BJ (cell line): ENCODE data around the gene TMEM169. TPM values are rescaled to one million over a fixed set of nuclear protein-coding genes. Genes with fewer than 3 reads are reported as not detected.

Experiments
- CTCF ChIA-PET: fragments of 350-600 bp; formaldehyde crosslinking; extraction: SDS; loops from one replicate; lab custom pipeline; 2021; ENCODE audit warnings: antibody characterized with exemption, inconsistent platforms; lab: Yijun Ruan, JAX
- POLR2A ChIA-PET: fragments of 300-600 bp; sonication (Branson Sonifier 250); formaldehyde crosslinking; extraction: SDS; loops from one replicate; lab custom pipeline; 2021; ENCODE audit warnings: antibody characterized with exemption; lab: Charles Lee
- DNase-seq: peaks from one replicate; pipeline ENCODE4 v3.0.0-alpha.2; 2011; ENCODE audit warnings: low read depth
- H3K27me3 ChIP-seq: 2 replicates; pipeline ENCODE4 v1.6.0; 2011; ENCODE audit warnings: low read length; ENCODE audit not compliant: control insufficient read depth, insufficient read depth
- H3K36me3 ChIP-seq: 2 replicates; pipeline ENCODE4 v1.5.1; 2011; ENCODE audit warnings: low read length; ENCODE audit not compliant: control insufficient read depth, insufficient read depth
- H3K4me3 ChIP-seq: 2 replicates; pipeline ENCODE4 v1.5.1; 2011; ENCODE audit warnings: low read depth, mild to moderate bottlenecking, control low read depth, low read length
- polyA plus RNA-seq: library from polyadenylated mRNA; depleted of rRNA; stranded (reverse); fragments of >200 nt; gene quantifications from 2 replicates; pipeline ENCODE4 v1.2.3, GENCODE V29; 2011; rRNA removed
- TF ChIP-seq, protein P1 (sequence below): IDR thresholded peaks from 2 replicates; pipeline ENCODE4 v1.5.1; 2011; ENCODE audit warnings: low read depth, mild to moderate bottlenecking, control low read depth, inconsistent platforms, low read length, moderate library complexity; ENCODE audit not compliant: insufficient read depth

TMEM169 gene
- polyA plus RNA-seq, 1 experiment = 0.10 TPM

DNA sequence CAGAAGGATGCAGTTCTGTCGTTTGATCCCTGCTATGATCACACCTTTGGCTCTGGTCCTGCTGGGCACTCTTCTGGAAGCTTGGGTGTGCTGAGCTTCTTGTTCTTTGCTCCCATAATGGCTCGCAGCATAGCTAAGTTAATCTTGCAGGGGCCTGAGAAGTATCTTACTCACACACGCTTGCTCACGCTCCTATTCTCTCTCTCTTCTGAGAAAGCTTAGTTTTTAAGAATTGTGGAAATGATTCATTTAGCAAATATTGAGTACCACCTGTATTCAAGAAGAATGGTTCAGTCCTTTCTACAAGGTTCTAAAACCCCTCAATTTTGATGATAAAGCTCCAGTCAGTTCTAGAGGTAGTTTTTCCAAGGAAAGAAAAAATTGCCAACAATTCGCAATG, 68.0 kb downstream of the TMEM169 start:
- POLR2A ChIA-PET = interaction anchor here (0.6 kb wide), 1 partner anchor 9 kb away, joined by 3 read pairs; no protein-coding TSS in a partner anchor
- Histone ChIP-seq H3K27me3 (no peaks in the 10 kb centered on the region), H3K4me3 (no peak overlapping the region), H3K36me3 (peaks cover 12% of the 10 kb centered on the region)
- TF ChIP-seq, protein P1, sequence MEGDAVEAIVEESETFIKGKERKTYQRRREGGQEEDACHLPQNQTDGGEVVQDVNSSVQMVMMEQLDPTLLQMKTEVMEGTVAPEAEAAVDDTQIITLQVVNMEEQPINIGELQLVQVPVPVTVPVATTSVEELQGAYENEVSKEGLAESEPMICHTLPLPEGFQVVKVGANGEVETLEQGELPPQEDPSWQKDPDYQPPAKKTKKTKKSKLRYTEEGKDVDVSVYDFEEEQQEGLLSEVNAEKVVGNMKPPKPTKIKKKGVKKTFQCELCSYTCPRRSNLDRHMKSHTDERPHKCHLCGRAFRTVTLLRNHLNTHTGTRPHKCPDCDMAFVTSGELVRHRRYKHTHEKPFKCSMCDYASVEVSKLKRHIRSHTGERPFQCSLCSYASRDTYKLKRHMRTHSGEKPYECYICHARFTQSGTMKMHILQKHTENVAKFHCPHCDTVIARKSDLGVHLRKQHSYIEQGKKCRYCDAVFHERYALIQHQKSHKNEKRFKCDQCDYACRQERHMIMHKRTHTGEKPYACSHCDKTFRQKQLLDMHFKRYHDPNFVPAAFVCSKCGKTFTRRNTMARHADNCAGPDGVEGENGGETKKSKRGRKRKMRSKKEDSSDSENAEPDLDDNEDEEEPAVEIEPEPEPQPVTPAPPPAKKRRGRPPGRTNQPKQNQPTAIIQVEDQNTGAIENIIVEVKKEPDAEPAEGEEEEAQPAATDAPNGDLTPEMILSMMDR = no peak
- DNase-seq = no peak
- CTCF ChIA-PET = interaction anchor here (1.0 kb wide), 1 partner anchor 27 kb away, joined by 3 read pairs; no protein-coding TSS in a partner anchor

DNA sequence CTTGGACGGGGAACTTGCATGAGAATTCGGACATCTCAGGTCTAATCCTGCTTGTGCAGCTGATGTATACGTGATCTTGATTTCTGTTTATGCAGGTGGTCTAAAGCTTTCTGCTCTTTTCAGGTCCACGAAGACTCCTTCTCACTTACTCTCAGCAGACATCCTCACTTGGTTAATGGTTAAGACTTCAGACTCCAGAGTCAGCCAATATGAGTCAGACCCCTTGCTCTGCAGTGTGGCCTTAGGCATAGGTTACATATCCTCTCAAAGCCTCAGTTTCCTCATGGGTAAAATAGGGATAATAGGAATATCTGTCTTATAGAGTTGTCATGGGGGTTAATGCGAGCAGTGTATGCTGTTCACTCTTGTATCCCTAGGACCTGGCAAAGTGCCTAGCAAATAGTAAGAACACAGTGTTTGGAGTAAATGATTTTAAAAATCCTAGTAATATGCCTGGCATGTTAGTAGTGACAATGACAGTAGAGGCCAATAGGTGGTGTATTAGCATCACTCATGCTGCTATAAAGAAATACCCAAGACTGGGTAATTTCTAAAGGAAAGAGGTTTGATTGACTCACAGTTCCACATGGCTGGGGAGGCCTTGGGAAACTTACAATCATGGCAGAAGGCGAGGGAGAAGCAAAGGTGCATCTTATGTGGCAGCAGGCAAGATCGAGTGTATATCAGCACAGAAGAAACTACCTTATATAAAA, 69.8 kb downstream of the TMEM169 start:
- ChIA-PET POLR2A (no interaction called here), CTCF (no interaction called here)
- no peak for DNase-seq
- H3K4me3 ChIP-seq = no peak overlapping the region
- H3K27me3 ChIP-seq = no peaks in the 10 kb centered on the region
- peaks cover 14% of the 10 kb centered on the region for H3K36me3 ChIP-seq
- TF ChIP-seq, protein P1 = 0 out of 2 replicates have a peak, but pooled peaks have one; percentile 23

Other genes starting within 250 kb of the TMEM169 start
- gene MREG, start 68.4 kb upstream of the TMEM169 start, polyA plus RNA-seq = 1.1 and 1.7 TPM in 2 replicates
- gene PECR, start 110 bp upstream of the TMEM169 start, polyA plus RNA-seq = 5.6 and 9.0 TPM in 2 replicates
- 252 and 345 TPM in 2 replicates for gene XRCC5, start 27.4 kb downstream of the TMEM169 start, polyA plus RNA-seq